IMR-90 (cell line): ENCODE results near the gene SAMD10. TPM values are rescaled to one million over a fixed set of nuclear protein-coding genes. Genes with fewer than 3 reads are reported as not detected.

Experiments used
- ATAC-seq: fragments of 200-7000 bp; cut with Tn5 transposase; 2 replicates; pipeline ENCODE4 v1.9.1; 2020; ENCODE audit warnings: low read depth, mild to moderate bottlenecking, moderate library complexity
- BruUV-seq: library from RNA; stranded (reverse); fragments of 400-500 nt; replicated peaks from 2 replicates; lab custom pipeline; 2021; lab: Mats Ljungman, UMichigan
- CTCF ChIA-PET: fragments of 300-600 bp; formaldehyde crosslinking; extraction: SDS; loops from one replicate; lab custom pipeline; 2021; ENCODE audit warnings: antibody characterized with exemption; lab: Yijun Ruan, JAX
- POLR2A ChIA-PET: fragments of 300-600 bp; sonication (Branson Sonifier 250); formaldehyde crosslinking; loops from one replicate; lab custom pipeline; 2022; ENCODE audit warnings: antibody characterized with exemption; ENCODE audit not compliant: unreplicated experiment; lab: Charles Lee
- DNase-seq: peaks from one replicate; pipeline ENCODE4 v3.0.0; 2013
- H2AFZ ChIP-seq: replicated peaks from 2 replicates; pipeline ENCODE3; 2013; ENCODE audit warnings: low read length, mild to moderate bottlenecking; ENCODE audit not compliant: poor library complexity
- H2AK5ac ChIP-seq: 2 replicates; pipeline ENCODE4 v1.6.1; 2013; ENCODE audit warnings: low read depth, low read length, inconsistent platforms
- H2AK9ac ChIP-seq: replicated peaks from 2 replicates; pipeline ENCODE3; 2013; ENCODE audit warnings: mild to moderate bottlenecking, low read depth, low read length, moderate library complexity; ENCODE audit not compliant: poor library complexity
- H2BK120ac ChIP-seq: 2 replicates; pipeline ENCODE4 v1.6.1; 2013; ENCODE audit warnings: low read depth, low read length, inconsistent platforms
- H2BK15ac ChIP-seq: 3 replicates; pipeline ENCODE4 v1.6.1; 2013; ENCODE audit warnings: low read depth, low read length, inconsistent platforms
- H2BK20ac ChIP-seq: 2 replicates; pipeline ENCODE4 v1.6.1; 2013; ENCODE audit warnings: low read depth, mild to moderate bottlenecking, inconsistent platforms, low read length, moderate library complexity
- H2BK5ac ChIP-seq: 2 replicates; pipeline ENCODE4 v1.6.1; 2013; ENCODE audit warnings: mild to moderate bottlenecking, low read depth, low read length, inconsistent platforms; ENCODE audit not compliant: poor library complexity, severe bottlenecking
- H3K14ac ChIP-seq: replicated peaks from 2 replicates; pipeline ENCODE4 v1.6.1; 2013; ENCODE audit warnings: low read depth, low read length, inconsistent platforms
- H3K18ac ChIP-seq: 2 replicates; pipeline ENCODE4 v1.6.1; 2013; ENCODE audit warnings: low read depth, low read length, control low read depth
- H3K23ac ChIP-seq: 2 replicates; pipeline ENCODE4 v1.6.1; 2013; ENCODE audit warnings: low read depth, low read length, inconsistent platforms
- H3K27ac ChIP-seq: 2 replicates; pipeline ENCODE4 v1.5.1; 2013; ENCODE audit warnings: mild to moderate bottlenecking, control low read depth, low read length; ENCODE audit not compliant: insufficient read depth
- H3K27me3 ChIP-seq: 2 replicates; pipeline ENCODE4 v1.6.1; 2013; ENCODE audit warnings: low read length; ENCODE audit not compliant: control insufficient read depth, insufficient read depth
- H3K36me3 ChIP-seq: 2 replicates; pipeline ENCODE4 v1.6.1; 2013; ENCODE audit warnings: low read length, mixed read lengths; ENCODE audit not compliant: control insufficient read depth, insufficient read depth
- H3K4ac ChIP-seq: 2 replicates; pipeline ENCODE4 v1.6.1; 2013; ENCODE audit warnings: low read depth, low read length, inconsistent platforms
- H3K4me1 ChIP-seq: 2 replicates; pipeline ENCODE4 v1.6.1; 2013; ENCODE audit warnings: low read length, mixed read lengths; ENCODE audit not compliant: control insufficient read depth, insufficient read depth
- H3K4me2 ChIP-seq: 2 replicates; pipeline ENCODE4 v1.6.1; 2013; ENCODE audit warnings: low read depth, mild to moderate bottlenecking, control low read depth, low read length, moderate library complexity
- H3K4me3 ChIP-seq: 2 replicates; pipeline ENCODE4 v1.5.1; 2013; ENCODE audit warnings: low read depth, mild to moderate bottlenecking, control low read depth, low read length, moderate library complexity; ENCODE audit not compliant: insufficient read depth
- H3K56ac ChIP-seq: 2 replicates; pipeline ENCODE4 v1.6.1; 2013; ENCODE audit warnings: low read length, inconsistent platforms; ENCODE audit not compliant: insufficient read depth; ENCODE audit errors: extremely low read depth
- H3K79me1 ChIP-seq, 2 experiments: 2 replicates each; pipeline ENCODE4 v1.6.1; 2013; ENCODE audit warnings: low read length in 2 of 2, inconsistent platforms in 1 of 2, low read depth in 1 of 2
- H3K9ac ChIP-seq: 2 replicates; pipeline ENCODE4 v1.6.1; 2013; ENCODE audit warnings: low read depth, low read length, control low read depth
- H3K9me1 ChIP-seq: 2 replicates; pipeline ENCODE4 v1.6.1; 2013; ENCODE audit warnings: low read length, inconsistent platforms; ENCODE audit not compliant: insufficient read depth
- H3K9me3 ChIP-seq: 2 replicates; pipeline ENCODE4 v1.6.1; 2013; ENCODE audit warnings: low read length; ENCODE audit not compliant: control insufficient read depth, insufficient read depth
- H4K20me1 ChIP-seq: 2 replicates; pipeline ENCODE4 v1.6.1; 2013; ENCODE audit warnings: low read length, inconsistent platforms; ENCODE audit not compliant: insufficient read depth
- H4K5ac ChIP-seq: 2 replicates; pipeline ENCODE4 v1.6.1; 2013; ENCODE audit warnings: mild to moderate bottlenecking, low read depth, low read length, control low read depth
- H4K8ac ChIP-seq, 2 experiments: 2 replicates each; pipeline ENCODE4 v1.6.1; 2013; ENCODE audit warnings: low read depth in 2 of 2, low read length in 2 of 2, control low read depth in 1 of 2, inconsistent platforms in 1 of 2
- H4K91ac ChIP-seq: 2 replicates; pipeline ENCODE4 v1.6.1; 2013; ENCODE audit warnings: low read depth, low read length, inconsistent platforms; ENCODE audit not compliant: insufficient read depth
- CHD1 ChIP-seq: IDR thresholded peaks from 2 replicates; pipeline ENCODE4 v1.6.1; 2012; ENCODE audit warnings: low read depth, low read length, improper control_type of control experiment
- ELK1 ChIP-seq: fragments of 150-350 bp; IDR thresholded peaks from 2 replicates; pipeline ENCODE4 v1.6.1; 2016; ENCODE audit warnings: low read depth, mild to moderate bottlenecking, low read length, moderate library complexity, borderline replicate concordance
- POLR2A ChIP-seq: IDR thresholded peaks from 2 replicates; pipeline ENCODE4 v1.6.1; 2012; ENCODE audit warnings: mild to moderate bottlenecking, low read depth, low read length
- RFX5 ChIP-seq: IDR thresholded peaks from 2 replicates; pipeline ENCODE4 v1.8.0; 2012; ENCODE audit warnings: low read depth, mild to moderate bottlenecking, low read length, moderate library complexity
- WGBS, 2 experiments: methylation state at CpG; one replicate each; pipeline versions ENCODE4 v1.1.5 to v1.1.7; 2013; ENCODE audit warnings: missing lambda C conversion rate in 2 of 2; ENCODE audit not compliant: insufficient read length in 1 of 2; ENCODE audit errors: extremely low coverage in 2 of 2; 5-methylcytosine and 5-hydroxymethylcytosine counted together
- dilution Hi-C: fragments of 300-500 bp; cut with HindIII; formaldehyde crosslinking; loops from one replicate; pipeline ENCODE4 v1.14.3; 2018; ENCODE audit warnings: low sequenced_read_pairs; ENCODE audit not compliant: unreplicated experiment
- in situ Hi-C: fragments of 300-500 bp; cut with MboI; formaldehyde crosslinking; loops from 3 replicates; pipeline ENCODE4 v1.14.3; 2019; ENCODE audit warnings: low sequenced_read_pairs, inconsistent platforms, mixed read lengths
- intact Hi-C: fragments of 100-400 bp; cut with micrococcal nuclease; formaldehyde crosslinking; loops from 2 replicates; pipeline ENCODE4 v1.10.0; 2022
- polyA plus RNA-seq, 3 experiments: library from polyadenylated mRNA; depleted of rRNA; stranded (reverse); fragments of >200 nt; gene quantifications; 2 replicates each; pipeline ENCODE4 v1.2.3, GENCODE V29; 2012; ENCODE audit warnings: low replicate concordance in 1 of 3
- total RNA-seq: library from RNA; depleted of rRNA; stranded (reverse); fragments of >200 nt; gene quantifications from 2 replicates; pipeline ENCODE4 v1.2.3, GENCODE V29; 2012
- TF ChIP-seq, protein P1 (sequence below): conservative IDR thresholded peaks from 2 replicates; pipeline ENCODE4 v1.5.1; 2012; ENCODE audit warnings: mild to moderate bottlenecking, low read depth, low read length, improper control_type of control experiment

The SAMD10 gene
- total and polyA plus RNA-seq, 2 of the 4 experiments (the other 2 are of a cell fraction), result 0.54 to 4.1 TPM

DNA sequence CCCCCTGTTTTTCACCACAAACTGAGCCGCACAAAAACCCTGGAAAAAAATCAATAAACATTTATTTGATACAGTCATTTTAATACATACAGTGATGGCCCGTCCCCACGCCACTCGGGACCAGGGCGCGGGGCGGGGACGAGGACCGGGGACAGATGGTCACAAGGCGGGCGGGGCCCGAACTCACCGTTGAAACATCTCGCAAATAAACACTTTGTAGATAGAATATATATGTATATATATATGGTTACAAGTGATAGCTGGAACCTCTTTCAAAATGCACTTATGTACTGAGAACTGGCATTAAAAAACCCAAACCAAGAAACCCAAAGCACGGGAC, 22.8 kb downstream of the SAMD10 start:
- peaks cover 28% of the 10 kb centered on the region for H4K20me1 ChIP-seq
- 0 out of 2 replicates have a peak overlapping the region, but pooled peaks have one; percentile 12 for H3K4ac ChIP-seq
- peaks cover 12% of the 10 kb centered on the region for H3K9me1 ChIP-seq
- H3K14ac ChIP-seq, result no peak overlapping the region; the same call in 1 of the 2 replicates
- H4K5ac ChIP-seq, result no peak overlapping the region
- intact Hi-C loops, result loop anchor here (5.0 kb wide), 1 partner anchor 419 kb away; the partner anchor contains the start of gene PTK6
- peaks cover 3 to 38% of the 10 kb centered on the region in 2 experiments; a peak in 2 of 4 replicates for H3K79me1 ChIP-seq
- peak overlapping the region; percentile 31 for H3K27ac ChIP-seq
- peak overlapping the region; percentile 81 for H2AFZ ChIP-seq
- no peak for TF ChIP-seq RFX5
- TF ChIP-seq POLR2A, result no peak
- TF ChIP-seq ELK1, result no peak
- TF ChIP-seq, protein P1, sequence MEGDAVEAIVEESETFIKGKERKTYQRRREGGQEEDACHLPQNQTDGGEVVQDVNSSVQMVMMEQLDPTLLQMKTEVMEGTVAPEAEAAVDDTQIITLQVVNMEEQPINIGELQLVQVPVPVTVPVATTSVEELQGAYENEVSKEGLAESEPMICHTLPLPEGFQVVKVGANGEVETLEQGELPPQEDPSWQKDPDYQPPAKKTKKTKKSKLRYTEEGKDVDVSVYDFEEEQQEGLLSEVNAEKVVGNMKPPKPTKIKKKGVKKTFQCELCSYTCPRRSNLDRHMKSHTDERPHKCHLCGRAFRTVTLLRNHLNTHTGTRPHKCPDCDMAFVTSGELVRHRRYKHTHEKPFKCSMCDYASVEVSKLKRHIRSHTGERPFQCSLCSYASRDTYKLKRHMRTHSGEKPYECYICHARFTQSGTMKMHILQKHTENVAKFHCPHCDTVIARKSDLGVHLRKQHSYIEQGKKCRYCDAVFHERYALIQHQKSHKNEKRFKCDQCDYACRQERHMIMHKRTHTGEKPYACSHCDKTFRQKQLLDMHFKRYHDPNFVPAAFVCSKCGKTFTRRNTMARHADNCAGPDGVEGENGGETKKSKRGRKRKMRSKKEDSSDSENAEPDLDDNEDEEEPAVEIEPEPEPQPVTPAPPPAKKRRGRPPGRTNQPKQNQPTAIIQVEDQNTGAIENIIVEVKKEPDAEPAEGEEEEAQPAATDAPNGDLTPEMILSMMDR, result no peak
- no peak for TF ChIP-seq CHD1
- in situ Hi-C loops, result no loop called here
- no peaks in the 10 kb centered on the region for H3K27me3 ChIP-seq
- no peak for DNase-seq
- peak overlapping the region; percentile 21; the same call in 1 of the 2 replicates for H3K9ac ChIP-seq
- ChIA-PET CTCF (interaction anchor here (0.6 to 1.2 kb wide), 2 partner anchors 17 to 99 kb away, joined by 3 read pairs; no protein-coding TSS in a partner anchor), POLR2A (interaction anchor here (0.6 to 0.7 kb wide), 2 partner anchors 12 to 298 kb away, joined by 3 read pairs; no protein-coding TSS in a partner anchor)
- no CpG with 5 or more reads among the region's 15 CpGs for WGBS, 2 experiments
- peak overlapping the region; percentile 72 for H3K4me2 ChIP-seq
- peak overlapping the region; percentile 54 for H2BK5ac ChIP-seq
- no peak overlapping the region for H3K18ac ChIP-seq
- no peak overlapping the region for H2AK5ac ChIP-seq
- peaks cover 20% of the 10 kb centered on the region for H3K4me1 ChIP-seq
- H3K23ac ChIP-seq, result no peak overlapping the region
- no peak overlapping the region for H2BK120ac ChIP-seq
- dilution Hi-C loops, result no loop called here
- H3K56ac ChIP-seq, result no peak overlapping the region
- peak overlapping the region; percentile 37 for H3K4me3 ChIP-seq
- no peak overlapping the region; the same call in 1 of the 2 replicates for H4K91ac ChIP-seq
- H2AK9ac ChIP-seq, result peak overlapping the region; percentile 96
- no peak overlapping the region for H2BK15ac ChIP-seq
- no TSS peak for BruUV-seq
- peaks cover 23% of the 10 kb centered on the region; the same call in 1 of the 2 replicates for H3K36me3 ChIP-seq
- peak overlapping the region in 1 of 2 experiments; percentile 80; a peak in 2 of 4 replicates for H4K8ac ChIP-seq
- ATAC-seq, result peak; percentile 8; the same call in 1 of the 2 replicates
- no peak overlapping the region for H2BK20ac ChIP-seq
- H3K9me3 ChIP-seq, result no peaks in the 10 kb centered on the region
